Thyroid gland (tissue), 4 donors: ENCODE data around the gene KRTAP10-5.

Experiments used
- POLR2A ChIP-seq, 2 donors: fragments of 450-650 bp; IDR thresholded peaks; one replicate each; pipeline ENCODE4 v1.6.1; 2017; ENCODE audit warnings: antibody characterized with exemption in 2 of 2, mild to moderate bottlenecking in 2 of 2, moderate library complexity in 1 of 2
- TF ChIP-seq, protein P1 (sequence below), 6 experiments: fragments of 200-600 bp in 3 of 6; fragments of 450-650 bp in 3 of 6; sonication (generic) in 3 of 6; IDR thresholded peaks; one replicate each; pipeline ENCODE4 v1.5.1; 2016 to 2019; ENCODE audit warnings: antibody characterized with exemption in 6 of 6, mild to moderate bottlenecking in 2 of 6, inconsistent platforms in 1 of 6, moderate library complexity in 1 of 6

GRCh38 chr21:44547656-44548331 is 32.6 kb downstream of the KRTAP10-5 start:
- TF ChIP-seq, protein P1, sequence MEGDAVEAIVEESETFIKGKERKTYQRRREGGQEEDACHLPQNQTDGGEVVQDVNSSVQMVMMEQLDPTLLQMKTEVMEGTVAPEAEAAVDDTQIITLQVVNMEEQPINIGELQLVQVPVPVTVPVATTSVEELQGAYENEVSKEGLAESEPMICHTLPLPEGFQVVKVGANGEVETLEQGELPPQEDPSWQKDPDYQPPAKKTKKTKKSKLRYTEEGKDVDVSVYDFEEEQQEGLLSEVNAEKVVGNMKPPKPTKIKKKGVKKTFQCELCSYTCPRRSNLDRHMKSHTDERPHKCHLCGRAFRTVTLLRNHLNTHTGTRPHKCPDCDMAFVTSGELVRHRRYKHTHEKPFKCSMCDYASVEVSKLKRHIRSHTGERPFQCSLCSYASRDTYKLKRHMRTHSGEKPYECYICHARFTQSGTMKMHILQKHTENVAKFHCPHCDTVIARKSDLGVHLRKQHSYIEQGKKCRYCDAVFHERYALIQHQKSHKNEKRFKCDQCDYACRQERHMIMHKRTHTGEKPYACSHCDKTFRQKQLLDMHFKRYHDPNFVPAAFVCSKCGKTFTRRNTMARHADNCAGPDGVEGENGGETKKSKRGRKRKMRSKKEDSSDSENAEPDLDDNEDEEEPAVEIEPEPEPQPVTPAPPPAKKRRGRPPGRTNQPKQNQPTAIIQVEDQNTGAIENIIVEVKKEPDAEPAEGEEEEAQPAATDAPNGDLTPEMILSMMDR (IDR thresholded peaks at IDR 0.05): no peak
- no peak for TF ChIP-seq POLR2A (IDR thresholded peaks at IDR 0.05)
